Stimulated activated CD4-positive, alpha-beta T cell treated with anti-CD3 and anti-CD28 coated beads, Interleukin-4, amount 100 ng/mL, for 24 hours (primary cell): ENCODE results near the gene CACNA1C.
A peak's percentile ranks its signal among the peaks of the same experiment; 100 is the strongest.

Experiments used
- DNase-seq: peaks from one replicate; pipeline ENCODE4 v3.0.0-alpha.2; 2020

The CACNA1C gene

DNA sequence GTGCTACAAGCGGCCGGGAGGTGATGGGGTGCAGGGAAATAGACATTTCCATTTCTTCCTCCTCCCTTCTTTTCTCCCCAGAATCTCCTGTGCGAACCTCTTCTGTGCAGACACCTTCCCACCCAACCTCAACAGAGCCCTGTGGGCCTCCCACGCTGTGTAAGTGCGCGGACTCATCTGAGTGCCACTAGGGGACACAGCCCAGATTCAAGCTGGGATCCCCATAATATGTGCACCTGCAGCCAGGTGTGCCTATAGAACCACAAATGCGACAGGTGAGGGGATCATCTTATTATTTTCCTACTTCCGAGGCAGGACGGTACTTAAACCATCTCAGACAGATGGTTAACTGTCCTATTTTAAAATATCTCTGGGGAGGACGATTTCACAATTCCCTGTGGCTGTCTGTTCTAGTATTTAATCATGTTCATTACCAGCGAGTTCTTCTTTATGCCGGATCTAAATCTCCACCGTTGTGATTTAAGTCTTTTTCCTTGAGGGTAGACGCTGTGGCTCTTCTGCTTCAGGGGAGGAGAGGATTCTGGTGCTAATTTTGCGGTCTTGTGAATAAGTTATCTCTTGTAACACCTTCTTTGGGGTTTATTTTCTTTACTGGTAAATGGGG, 17.2 kb upstream of the CACNA1C start:
- DNase-seq: no peak

DNA sequence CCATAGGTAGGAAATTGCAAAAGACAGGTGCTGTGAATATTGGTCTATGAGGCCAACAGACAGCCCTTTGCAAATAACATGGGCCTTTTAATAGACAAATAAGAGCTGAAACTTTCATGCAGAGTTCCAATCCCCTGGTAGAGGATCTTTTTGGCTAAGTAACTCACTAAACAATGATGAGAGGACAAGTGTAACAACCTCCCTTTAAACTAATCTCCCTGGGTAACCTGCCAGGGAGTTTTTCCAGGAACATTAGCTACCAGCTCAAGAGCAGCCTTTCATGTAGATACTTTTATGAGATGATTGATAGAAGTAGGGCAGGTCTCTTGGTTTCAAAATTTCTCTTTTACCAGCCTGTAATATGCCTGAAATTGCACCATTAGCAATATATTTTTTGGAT, 13.8 kb upstream of the CACNA1C start:
- DNase-seq: no peak

DNA sequence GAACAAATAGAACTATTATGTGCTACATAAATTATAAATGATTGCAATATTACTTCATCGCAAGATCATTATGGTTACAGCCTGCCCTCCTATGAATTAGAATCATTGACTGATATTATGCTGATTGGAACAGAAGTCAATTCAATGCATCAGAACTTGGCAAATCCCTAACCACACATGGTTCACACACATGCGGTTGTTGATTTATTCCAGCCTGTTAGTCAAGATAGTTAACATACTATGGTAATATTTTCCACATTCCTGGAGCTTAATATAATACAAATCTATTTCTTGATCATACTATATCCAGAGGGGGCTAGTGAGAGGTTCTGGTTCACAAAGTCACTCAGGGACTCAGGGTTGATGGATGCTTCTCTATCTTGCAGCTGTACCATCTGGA, 9.7 kb upstream of the CACNA1C start:
- DNase-seq: no peak

DNA sequence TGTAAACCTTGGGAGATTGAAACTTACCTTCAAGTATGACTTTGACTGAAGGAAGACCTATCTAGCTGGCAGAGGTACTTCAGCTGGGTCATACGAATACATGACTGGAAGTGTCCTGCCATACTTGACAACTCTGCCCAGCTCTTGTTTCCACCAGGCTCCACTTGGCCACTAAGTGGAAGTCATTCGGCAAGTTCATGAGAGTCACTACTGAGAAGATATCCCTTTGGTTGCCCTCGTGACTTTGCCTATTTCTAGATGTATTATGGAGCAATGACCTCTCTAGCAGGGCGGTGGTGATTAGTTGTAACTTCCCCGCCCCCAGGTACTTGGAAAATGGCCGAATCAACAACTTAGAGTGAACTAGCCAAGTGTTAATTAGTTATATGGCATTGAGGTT, 8.6 kb upstream of the CACNA1C start:
- DNase-seq: no peak

DNA sequence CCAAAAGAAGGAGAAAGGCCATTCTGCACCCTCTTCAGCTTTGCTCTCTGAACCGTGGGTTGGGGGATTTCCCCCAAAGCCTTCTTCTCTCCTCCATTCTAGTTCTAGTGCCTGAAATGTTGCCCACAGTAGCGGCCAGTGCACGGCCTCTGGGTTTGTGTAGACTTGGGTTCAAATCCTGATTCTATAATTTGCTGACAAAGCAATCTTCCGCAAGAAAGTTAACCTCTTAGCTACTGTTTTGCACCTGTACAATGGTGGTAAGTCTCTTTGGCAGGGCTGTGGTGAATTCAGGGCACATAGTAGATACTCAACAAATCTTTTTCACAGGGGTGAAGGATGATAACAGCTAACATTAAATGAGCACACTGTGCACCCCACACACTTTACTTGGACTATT, 5.8 kb upstream of the CACNA1C start:
- no peak for DNase-seq

DNA sequence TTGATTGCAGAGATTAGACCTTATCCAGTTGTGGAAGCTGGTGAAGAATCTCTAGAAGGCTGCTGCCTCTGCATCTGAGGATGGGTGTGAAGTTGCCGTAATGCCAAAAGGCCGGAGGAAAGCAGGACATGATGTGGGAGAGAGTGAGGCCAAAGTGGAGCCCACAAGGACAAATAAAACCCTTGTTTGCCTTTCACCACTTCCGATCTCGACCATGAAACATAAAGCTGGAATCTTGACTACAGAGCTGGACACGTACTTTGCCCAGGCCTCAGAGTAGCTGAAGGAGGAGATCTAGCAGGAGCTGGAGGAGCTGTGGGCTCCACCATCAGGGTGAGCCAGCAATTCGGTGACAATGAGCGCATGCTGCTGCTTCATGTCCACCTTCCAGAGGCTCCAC, 5.0 kb upstream of the CACNA1C start:
- no peak for DNase-seq

DNA sequence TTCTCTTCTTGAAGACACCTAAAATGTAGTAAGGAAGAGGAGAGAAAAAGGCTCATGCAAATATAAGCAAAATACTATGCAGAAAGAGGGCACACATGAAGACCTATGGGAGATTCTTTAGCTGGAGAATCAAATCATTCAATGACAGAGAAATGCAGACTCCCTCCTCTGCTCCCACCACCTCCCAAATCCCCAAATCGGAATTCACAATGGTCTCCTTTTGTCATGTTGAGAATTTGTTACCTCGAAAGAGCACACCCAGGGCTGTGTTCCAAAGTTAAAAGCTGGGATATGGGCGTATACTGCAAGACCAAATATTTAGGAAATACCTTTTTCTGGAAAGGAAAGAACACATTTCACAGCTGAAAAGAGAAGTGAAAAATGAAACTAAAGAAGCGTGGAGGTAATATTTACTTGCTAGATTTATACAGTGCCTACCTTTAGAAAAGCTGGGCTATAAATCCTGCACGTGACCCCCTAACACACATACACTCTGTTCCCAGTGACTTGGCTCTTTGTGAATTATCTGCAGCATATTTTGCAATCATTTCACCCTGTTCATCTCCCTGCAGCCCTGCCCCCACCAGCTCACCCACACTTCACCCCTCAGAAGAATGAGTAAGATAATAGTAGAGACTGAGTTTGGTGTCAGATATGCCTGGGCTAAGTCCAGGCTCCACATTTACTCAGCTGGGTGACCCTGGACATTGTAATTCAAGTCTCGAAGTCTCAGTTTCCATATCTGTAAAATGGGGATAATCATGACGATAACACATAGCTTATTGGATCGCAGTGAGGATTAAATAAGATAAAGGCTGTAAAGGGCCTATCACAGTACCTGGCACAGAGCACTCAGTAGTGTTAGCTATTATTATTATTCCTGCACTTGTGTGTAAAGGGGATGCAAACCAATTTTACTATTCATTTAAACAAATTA, 2.9 kb upstream of the CACNA1C start:
- DNase-seq: no peak

DNA sequence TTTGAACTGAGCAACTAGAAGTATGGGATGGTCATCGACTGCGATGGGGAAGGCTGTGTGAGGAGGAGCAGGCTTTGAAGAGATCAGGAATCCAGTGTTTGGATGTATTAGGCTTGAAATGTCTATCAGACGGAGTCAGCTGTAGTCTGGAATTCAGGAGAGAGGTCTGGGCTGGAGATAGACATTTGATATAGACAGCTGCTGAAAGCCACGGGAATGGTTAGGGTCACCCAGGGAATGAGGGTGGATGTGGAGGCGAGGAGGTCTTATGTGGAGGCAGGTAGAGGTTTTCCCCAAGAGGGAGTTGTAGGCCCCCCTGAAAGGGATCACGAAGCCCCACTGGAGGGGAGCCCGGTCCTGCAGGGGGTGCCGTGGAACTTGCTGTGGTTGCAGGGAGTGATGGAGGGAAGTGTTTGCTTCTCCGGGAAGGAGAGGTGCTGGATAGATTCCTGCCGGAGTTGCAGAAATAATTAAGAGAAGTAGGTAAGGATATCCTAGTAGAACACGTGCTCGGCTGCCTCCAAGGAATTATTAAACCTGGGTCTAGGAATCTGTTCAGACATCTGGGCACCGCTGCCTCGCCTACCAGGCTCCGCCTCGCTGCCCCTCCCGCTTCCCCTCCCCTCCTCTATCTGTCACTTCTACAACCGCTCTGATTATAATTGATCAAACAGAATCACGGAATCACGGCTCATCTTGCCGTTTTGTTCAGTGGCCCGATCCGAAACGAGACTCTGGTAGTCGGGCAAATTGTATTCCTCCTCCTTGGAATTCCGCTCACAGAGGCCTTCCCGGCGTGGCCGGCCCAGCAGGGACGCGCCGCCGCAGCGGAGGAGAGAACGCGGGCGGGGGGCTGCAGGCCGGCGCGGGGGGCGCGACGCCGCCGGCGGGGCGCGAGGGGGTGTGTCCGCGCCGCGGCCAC, 826 bp upstream of the CACNA1C start:
- DNase-seq: no peak

DNA sequence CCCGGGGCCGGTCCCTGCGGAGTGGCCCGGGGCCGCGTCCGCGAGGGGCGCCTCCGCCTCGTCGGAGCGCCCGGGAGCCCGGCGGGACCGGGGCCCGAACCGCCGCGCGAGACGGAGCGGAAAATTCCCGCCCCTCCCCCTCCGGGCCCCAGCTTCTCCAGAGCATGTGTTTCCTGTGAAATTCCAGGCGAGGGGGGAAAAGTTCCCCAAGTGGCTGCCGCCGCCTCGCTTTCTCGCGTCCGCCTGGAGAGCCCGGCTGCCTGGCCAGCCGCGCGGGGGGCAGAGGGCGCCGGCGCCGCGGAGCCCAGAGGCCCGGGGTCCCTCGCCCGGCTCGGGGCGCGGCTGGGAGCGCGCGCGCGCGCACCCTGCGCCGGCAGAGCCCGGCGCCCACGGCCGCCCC, 904 bp downstream of the CACNA1C start:
- no peak for DNase-seq

DNA sequence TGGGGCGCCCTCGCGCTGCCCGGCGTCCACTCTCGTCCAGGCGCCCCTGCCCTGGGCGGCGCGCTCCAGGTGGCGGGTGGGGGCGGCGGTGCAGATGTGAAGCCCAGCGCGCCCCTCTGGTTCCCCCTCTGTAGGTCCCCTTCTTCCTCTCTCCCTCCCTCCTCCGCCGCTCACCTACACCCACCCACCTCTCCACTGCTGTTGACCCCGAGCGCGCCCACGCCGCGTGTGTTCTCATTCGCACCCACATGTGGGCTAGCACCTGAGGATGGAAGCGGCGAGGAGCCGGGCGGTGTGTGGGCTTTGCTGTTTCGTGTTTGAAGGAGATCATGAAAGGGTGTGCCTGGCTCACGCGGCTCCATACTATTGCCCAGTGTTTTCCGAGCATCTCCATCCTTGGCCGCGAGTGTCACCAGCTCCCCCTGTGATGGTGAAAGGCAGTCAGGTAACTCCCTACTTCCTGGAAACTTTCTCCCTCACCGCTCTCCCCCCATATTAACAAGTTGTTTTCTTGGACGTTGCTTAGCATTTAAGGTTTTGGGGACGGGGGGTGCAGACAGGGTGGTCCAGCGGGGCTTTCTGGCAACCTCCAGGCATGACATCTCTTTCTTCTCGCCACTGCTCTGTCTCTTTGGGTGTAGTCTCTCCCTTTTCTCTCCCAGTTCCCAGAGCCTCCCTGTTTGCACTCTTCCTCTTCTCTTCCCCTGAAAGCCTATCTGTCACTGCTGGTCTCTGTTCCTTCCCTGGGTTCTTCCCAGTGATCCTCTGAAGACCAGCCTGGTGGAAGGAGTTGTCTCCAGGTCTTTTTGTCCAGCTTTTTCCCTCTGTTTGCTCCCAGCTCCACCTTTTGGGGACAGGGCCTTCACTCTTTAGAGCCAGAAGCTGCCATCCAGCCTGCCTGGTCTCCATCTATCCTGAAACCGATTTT, 1.6 kb downstream of the CACNA1C start:
- DNase-seq: no peak

DNA sequence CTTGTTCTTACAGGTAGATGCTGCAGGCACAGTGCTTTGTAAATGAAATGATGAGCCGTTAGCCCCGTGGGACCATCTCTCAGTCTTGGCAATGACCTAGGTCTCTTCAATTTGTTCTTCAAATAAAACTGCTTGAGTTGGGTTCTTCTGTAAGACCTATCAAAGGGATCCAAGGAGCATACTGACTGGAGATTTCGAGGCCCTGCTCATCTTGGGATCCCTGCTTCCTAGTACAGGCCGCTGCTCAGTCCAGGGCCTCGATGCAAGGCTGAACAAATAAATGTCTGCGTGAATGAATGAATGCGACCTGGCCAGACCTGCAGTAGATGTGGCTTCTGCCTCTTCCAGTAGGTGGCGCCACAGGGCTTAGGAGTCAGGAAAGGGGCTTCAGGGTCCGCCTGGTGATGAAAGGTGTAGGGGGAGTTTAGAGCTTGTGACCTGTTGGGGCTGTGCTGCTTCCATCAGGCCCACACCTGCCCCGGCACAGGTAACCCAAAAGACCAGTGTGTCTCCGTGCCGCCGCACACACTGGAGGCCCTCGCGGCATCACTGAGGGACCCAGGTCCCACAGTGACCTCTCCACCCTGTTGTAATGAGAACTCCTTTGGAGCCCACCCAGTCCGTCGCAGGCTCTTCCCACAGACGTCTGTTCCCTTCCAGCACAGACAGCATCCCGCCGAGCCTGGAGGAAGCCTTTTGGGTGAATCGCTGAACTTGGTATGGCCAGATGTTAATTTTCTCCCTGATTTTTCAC, 4.4 kb downstream of the CACNA1C start:
- DNase-seq: peak; percentile 38

DNA sequence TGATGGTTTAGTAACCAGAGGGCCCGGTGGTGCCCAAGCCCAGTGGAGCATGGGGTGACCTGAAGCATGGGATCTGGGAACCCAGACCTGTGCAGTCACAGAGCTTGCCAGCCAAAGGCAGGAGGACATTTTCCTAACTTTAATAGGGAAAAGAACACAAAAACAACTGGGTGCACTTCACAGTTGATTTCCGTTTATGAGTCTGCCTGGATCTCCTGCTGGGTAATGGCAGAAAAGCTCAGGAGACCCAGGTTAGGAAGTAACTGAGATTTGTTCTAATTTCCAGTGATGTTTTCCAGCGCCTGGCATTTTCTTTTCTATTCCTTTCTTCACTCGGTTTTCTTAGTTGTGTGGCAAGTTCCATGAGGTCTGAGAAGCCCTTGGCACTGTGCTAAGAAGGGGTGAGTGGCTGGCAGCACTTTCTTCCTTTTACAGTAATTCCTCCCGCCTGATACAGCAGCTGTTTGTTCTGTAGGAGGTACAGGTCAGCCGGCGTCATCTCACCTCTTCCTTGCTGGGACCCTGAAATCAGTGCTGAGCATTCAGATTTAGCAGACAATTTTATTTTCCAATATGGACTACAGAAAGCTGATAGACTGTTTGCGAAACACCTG, 5.1 kb downstream of the CACNA1C start:
- DNase-seq: no peak

DNA sequence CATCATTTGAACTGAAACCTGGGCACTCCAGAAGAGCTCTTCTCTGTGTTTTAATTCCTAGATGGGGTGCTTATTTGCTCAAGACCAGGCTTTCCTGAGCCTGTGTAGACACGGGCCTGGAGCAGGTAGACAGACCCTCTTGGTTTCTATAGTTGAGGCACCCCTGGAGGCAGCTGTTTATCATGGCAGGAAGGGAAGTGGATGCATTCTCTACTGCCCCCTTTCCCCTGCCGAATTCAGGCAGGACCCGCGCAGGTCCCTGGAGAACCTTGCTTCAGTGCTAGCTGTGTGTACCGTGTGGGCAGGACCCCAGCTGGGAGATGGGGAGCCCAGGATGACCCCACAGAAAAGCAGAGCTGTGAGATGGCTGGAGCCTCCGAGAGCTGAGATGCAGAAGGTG, 6.0 kb downstream of the CACNA1C start:
- DNase-seq: no peak

DNA sequence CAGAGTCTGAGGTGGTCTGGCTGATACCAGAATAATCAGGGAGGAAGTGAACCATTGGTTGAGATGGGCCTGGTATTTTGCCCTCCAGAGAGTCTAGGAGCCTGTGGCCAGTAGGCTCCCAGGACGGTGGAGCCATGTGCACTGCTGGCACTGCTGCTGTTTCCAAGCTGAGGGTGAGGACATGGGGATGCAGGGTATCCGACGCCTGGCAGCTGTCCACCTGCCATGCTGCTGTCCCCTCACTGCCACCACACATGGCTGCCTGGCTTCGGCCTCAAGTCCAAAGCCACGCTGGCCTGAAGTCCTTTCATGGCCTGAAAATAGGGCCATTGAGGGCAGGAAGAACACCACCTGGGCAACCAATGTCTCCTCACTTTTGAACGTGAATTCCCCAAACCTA, 8.6 kb downstream of the CACNA1C start:
- DNase-seq: no peak

DNA sequence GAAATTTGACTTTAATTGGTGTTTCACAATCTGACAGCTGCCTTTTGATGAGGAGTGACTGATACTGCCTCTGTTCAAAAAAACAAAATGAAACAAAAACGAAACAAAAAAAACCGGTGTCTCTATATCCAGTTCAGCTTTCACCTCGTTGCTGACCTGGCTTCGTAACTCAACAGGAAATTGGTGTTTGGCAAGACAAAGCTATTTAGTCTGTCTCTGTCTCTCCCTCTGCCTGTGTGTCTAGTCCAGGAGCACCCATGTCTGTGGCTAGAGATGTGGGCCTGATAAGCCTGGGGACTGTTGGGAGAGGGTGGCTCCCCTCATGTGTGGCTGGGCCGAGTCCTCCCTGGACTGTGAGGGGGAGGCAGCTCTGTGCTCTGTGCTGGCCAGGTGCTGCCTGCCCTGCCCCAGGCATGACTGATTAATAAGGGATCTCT, 11.3 kb downstream of the CACNA1C start:
- no peak for DNase-seq

DNA sequence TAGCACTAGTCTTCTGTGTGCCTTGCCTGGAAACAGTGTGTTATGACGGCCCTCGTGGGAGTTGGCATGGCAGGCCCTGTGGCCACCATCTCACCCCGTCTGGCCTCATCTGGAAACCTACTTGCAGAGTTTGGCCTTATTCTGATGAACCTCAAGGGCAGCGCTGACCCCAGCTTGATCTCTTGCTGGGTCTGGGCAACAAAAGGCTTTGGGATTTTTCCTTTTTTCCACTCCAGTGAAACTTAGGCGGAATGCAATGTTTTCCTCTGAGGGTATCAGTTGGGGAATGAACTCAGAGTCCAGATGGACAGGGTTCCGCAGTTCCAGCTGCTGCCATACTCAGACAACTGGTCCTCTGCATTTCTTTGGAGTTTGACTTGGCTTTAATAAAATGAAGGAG, 15.9 kb downstream of the CACNA1C start:
- no peak for DNase-seq

DNA sequence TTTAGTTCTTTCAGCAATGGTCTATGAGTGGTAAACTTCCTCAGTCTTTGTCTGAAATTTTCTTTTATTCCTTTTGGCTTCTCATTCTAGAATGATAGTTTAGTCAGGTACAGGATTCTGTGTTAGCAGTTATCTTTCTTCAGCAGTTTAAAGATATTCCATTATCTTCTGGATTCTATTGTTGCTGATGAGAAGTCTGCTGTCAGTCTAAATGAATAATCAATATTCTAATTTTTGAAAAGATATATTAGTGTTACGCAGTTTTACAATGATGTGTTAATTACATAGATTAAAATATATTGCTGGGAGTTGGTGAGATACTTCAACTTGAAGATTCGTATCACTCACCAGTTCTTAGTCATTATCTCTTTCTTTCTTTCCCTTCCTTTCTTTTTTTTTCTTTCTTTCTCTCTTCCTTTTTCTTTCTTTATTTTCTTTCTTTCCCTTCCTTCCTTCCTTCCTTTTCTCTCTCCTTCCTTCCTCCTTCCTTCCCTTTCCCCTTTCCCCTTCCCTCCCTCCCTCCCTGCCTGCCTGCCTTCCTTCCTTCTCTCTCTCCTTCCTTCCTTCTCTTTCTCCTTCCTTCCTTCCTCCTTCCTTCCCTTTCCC, 17.8 kb downstream of the CACNA1C start:
- DNase-seq: no peak

DNA sequence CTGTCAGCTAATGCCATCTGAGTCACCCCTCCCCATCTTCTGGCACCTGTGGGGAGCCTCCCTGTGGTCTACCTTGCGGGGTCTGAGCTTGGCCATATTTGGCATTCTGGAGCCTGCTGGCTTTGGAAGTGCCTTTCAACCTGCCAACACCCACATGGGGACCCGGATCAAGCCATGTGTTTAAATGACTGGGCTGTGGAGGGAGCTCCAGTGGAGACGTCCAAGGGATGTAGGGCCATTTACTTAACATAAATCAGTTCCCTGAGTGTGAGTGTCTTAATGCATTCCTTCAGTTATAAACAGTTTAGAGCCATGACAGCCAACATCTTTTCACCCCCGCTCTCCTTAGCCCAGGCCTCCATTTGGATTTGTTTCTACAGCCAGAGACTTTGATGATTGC, 22.0 kb downstream of the CACNA1C start:
- no peak for DNase-seq

DNA sequence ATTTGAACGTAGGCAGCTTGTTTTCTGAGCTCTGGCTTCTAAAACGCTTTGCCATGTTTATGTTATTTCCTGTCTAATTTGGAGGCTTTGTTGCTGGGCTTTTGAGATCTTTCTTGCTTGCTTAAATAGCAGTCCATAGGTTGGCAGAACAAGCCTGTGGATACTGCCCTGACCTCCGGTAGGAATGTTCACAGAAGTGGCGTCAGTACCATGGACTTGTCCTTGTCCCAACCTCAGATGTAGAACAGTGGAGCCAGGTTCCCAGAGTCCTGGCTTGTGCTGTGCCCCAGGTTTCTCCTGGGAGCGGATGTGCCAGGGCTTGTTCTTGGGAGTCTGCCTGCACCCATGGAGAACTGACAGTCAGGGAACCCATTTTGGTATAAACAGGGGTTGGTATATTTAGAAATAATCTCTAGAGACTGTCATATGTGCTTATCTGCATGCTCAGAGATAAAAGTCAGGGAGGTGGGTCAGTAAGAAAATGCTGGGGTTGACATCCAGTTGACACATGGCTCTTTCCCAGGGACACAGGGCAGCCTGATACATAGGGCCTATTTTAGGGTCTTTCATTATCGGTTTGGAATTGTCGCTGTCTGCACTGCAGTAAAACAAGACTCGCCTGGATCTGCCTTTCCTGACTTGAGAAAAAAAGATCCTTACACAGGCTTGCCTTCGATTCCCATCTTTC, 22.9 kb downstream of the CACNA1C start:
- no peak for DNase-seq

DNA sequence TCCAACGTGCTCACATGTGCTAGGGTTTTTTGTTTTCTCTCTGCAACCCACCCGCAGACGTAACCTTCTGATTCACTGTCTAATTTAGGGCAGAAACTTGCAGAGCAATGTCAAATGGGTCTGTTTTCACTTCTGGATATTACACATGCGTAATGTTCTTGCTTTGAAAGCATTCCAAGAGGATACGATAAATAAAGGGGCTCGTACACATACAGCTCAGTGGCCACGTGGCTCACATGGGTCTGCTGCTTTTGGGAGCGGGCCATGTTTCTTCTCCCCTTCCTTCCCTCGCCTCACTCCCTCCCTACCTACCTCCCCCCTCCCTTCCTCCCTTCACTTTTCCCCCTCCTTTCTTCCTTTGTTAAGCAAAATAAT, 23.4 kb downstream of the CACNA1C start:
- no peak for DNase-seq
